Measurements from ENCODE around the gene TIGD4. TPM values are rescaled to one million over a fixed set of nuclear protein-coding genes. Genes with fewer than 3 reads are reported as not detected.
"Not testable (repeated sequence)": the region's sequence is repeated elsewhere in the genome, so short reads cannot be mapped to it uniquely, and the experiment has no call there.

The TIGD4 gene
- total and polyA plus RNA-seq, 4 donors: 0.33 to 2.1 (median 0.82) TPM

- Histone ChIP-seq H3K27ac (ENCODE audit: low read depth in 1 of 2, low read length in 1 of 2) (no peak overlapping the region), H3K27me3 (ENCODE audit: control insufficient read depth in 3 of 3, insufficient read depth in 3 of 3, low read length in 2 of 3) (peaks cover 0 to 6% (median 2%) of the 10 kb centered on the region in 3 donors), H3K9ac (ENCODE audit: insufficient read depth in 1 of 2, low read length in 2 of 2) (no peak overlapping the region), H3K4me3 (no peak overlapping the region), H3K36me3 (ENCODE audit: control insufficient read depth in 4 of 4, insufficient read depth in 4 of 4, low read length in 4 of 4) (no peaks in the 10 kb centered on the region), H3K9me3 (ENCODE audit: control insufficient read depth in 4 of 4, insufficient read depth in 3 of 4, low read length in 3 of 4) (no peaks in the 10 kb centered on the region), H3K4me1 (ENCODE audit: control insufficient read depth in 5 of 5, insufficient read depth in 5 of 5, low read length in 5 of 5) (peaks cover 0 to 5% (median 0%) of the 10 kb centered on the region in 5 donors)
- DNase-seq (no peak), ATAC-seq (ENCODE audit: insufficient read depth, low FRiP score) (no peak)
- TF ChIP-seq, protein P1, sequence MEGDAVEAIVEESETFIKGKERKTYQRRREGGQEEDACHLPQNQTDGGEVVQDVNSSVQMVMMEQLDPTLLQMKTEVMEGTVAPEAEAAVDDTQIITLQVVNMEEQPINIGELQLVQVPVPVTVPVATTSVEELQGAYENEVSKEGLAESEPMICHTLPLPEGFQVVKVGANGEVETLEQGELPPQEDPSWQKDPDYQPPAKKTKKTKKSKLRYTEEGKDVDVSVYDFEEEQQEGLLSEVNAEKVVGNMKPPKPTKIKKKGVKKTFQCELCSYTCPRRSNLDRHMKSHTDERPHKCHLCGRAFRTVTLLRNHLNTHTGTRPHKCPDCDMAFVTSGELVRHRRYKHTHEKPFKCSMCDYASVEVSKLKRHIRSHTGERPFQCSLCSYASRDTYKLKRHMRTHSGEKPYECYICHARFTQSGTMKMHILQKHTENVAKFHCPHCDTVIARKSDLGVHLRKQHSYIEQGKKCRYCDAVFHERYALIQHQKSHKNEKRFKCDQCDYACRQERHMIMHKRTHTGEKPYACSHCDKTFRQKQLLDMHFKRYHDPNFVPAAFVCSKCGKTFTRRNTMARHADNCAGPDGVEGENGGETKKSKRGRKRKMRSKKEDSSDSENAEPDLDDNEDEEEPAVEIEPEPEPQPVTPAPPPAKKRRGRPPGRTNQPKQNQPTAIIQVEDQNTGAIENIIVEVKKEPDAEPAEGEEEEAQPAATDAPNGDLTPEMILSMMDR (IDR thresholded peaks at IDR 0.05; ENCODE audit: control extremely low read depth, extremely low read depth): no peak
- 20 to 37% methylated on average over 1 of the region's 1 CpG for WGBS, 2 donors
These were observed 5.6 kb downstream of the TIGD4 start for GRCh38 chr4:152773953-152774352.

GRCh38 chr4:152773339-152773738 lies 6.2 kb downstream of the TIGD4 start:
- ATAC-seq (ENCODE audit: insufficient read depth, low FRiP score): no peak

DNA sequence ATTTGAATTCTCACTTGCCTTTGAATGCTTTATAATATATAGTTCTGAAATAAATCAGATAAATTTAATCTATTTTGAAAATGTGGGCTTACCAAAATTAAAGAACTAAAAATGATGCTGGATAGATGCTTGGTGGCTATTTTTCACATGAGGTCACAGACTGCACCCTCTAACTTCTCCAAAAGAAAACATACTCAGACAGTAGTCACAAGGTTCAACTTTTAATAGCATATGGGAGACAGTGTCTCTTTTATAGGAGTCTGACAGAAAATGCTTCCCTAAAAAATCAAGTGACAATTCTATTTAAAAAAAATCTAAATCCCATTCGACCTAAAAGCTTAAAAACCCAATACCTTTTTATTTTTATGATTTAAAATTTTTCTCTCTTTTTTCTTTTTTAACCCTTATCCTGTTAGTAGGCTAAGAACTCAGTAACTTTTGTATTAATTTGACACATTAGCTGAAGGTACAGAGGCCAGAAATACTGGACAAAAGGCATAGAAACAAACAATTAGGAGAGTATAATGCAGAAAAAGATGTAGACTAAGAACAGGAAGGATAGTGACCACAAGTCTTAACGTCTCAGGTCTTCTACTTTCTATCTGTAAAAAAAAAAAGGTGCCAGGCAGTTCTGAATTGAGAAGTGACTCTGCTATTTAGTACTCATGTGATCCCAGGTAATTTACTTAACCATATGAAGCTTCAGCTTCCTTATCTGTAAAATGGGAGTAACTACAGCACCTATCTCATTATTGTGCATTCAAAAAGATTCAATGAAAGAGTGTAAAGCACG lies 7.6 kb downstream of the TIGD4 start:
- Histone ChIP-seq H3K9me3 (ENCODE audit: control insufficient read depth in 4 of 4, insufficient read depth in 3 of 4, low read length in 3 of 4) (no peaks in the 10 kb centered on the region), H3K27ac (ENCODE audit: low read depth in 1 of 2, low read length in 1 of 2) (no peak overlapping the region), H3K36me3 (ENCODE audit: control insufficient read depth in 4 of 4, insufficient read depth in 4 of 4, low read length in 4 of 4) (no peaks in the 10 kb centered on the region), H3K27me3 (ENCODE audit: control insufficient read depth in 3 of 3, insufficient read depth in 3 of 3, low read length in 2 of 3) (peaks cover 0 to 3% (median 0%) of the 10 kb centered on the region in 3 donors), H3K9ac (ENCODE audit: insufficient read depth in 1 of 2, low read length in 2 of 2) (no peak overlapping the region), H3K4me3 (no peak overlapping the region), H3K4me1 (ENCODE audit: control insufficient read depth in 5 of 5, insufficient read depth in 5 of 5, low read length in 5 of 5) (no peaks in the 10 kb centered on the region)
- ATAC-seq (ENCODE audit: insufficient read depth, low FRiP score) (no peak), DNase-seq (no peak)
- WGBS, 2 donors: 54 to 55% methylated on average over 3 of the region's 3 CpGs
- TF ChIP-seq, protein P1 (IDR thresholded peaks at IDR 0.05; ENCODE audit: control extremely low read depth, extremely low read depth): no peak

More at GRCh38 chr4:152773339-152773738, 6.2 kb downstream of the TIGD4 start:
- TF ChIP-seq, protein P1 (IDR thresholded peaks at IDR 0.05; ENCODE audit: control extremely low read depth, extremely low read depth): no peak
- no peaks in the 10 kb centered on the region for H3K9me3 ChIP-seq (ENCODE audit: control insufficient read depth in 4 of 4, insufficient read depth in 3 of 4, low read length in 3 of 4)
- H3K9ac ChIP-seq (ENCODE audit: insufficient read depth in 1 of 2, low read length in 2 of 2): no peak overlapping the region
- no peak overlapping the region for H3K27ac ChIP-seq (ENCODE audit: low read depth in 1 of 2, low read length in 1 of 2)
- DNase-seq: no peak
- H3K27me3 ChIP-seq (ENCODE audit: control insufficient read depth in 3 of 3, insufficient read depth in 3 of 3, low read length in 2 of 3): peaks cover 0 to 6% (median 2%) of the 10 kb centered on the region in 3 donors
- H3K4me1 ChIP-seq (ENCODE audit: control insufficient read depth in 5 of 5, insufficient read depth in 5 of 5, low read length in 5 of 5): no peaks in the 10 kb centered on the region
- H3K36me3 ChIP-seq (ENCODE audit: control insufficient read depth in 4 of 4, insufficient read depth in 4 of 4, low read length in 4 of 4): no peaks in the 10 kb centered on the region
- no peak overlapping the region for H3K4me3 ChIP-seq
- WGBS, 2 donors: 97% methylated on average over 2 of the region's 2 CpGs

DNA sequence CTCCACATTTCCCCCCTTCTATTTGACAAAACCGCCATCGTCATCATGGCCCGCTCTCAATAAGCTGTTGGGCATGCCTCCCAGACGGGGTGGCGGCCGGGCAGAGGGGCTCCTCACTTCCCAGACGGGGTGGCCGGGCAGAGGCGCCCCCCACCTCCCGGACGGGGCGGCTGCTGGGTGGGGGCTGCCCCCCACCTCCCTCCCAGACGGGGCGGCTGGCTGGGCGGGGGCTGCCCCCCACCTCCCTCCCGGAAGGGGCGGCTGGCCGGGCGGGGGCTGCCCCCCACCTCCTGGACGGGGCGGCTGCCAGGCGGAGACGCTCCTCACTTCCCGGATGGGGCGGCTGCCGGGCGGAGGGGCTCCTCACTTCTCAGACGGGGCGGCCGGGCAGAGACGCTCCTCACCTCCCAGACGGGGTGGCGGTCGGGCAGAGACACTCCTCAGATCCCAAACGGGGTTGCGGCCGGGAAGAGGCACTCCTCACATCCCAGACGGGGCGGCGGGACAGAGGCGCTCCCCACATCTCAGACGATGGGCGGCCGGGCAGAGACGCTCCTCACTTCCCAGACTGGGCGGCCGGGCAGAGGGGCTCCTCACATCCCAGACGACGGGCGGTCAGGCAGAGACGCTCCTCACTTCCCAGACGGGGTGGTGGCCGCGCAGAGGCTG lies 14.3 kb downstream of the TIGD4 start:
- H3K27me3 ChIP-seq (ENCODE audit: control insufficient read depth in 3 of 3, insufficient read depth in 3 of 3, low read length in 2 of 3): not testable (repeated sequence)

More for the DNA sequence above, 14.3 kb downstream of the TIGD4 start:
- H3K9ac ChIP-seq (ENCODE audit: insufficient read depth in 1 of 2, low read length in 2 of 2); H3K4me3 ChIP-seq; DNase-seq; ATAC-seq (ENCODE audit: insufficient read depth, low FRiP score); H3K4me1 ChIP-seq (ENCODE audit: control insufficient read depth in 5 of 5, insufficient read depth in 5 of 5, low read length in 5 of 5); H3K36me3 ChIP-seq (ENCODE audit: control insufficient read depth in 4 of 4, insufficient read depth in 4 of 4, low read length in 4 of 4); H3K27ac ChIP-seq (ENCODE audit: low read depth in 1 of 2, low read length in 1 of 2); H3K9me3 ChIP-seq (ENCODE audit: control insufficient read depth in 4 of 4, insufficient read depth in 3 of 4, low read length in 3 of 4): not testable (repeated sequence)
- 93 to 94% methylated on average over 46 to 54 of the region's 54 CpGs for WGBS, 2 donors
